Small intestine (tissue), 7 donors: ENCODE results near the gene OR2G3. TPM values are rescaled to one million over a fixed set of nuclear protein-coding genes. Genes with fewer than 3 reads are reported as not detected.

Experiments
- DNase-seq, 2 donors: peaks; one replicate each; pipeline versions ENCODE4 v3.0.0 to v3.0.0-alpha.2; 2013
- FAIRE-seq: peaks from 2 replicates; lab custom pipeline; 2012; peaks lifted over from hg19 to GRCh38; lab: Jason Lieb, UNC
- H3K27ac ChIP-seq, 3 donors: one replicate each; pipeline ENCODE4 v1.5.1; 2013; ENCODE audit warnings: low read length in 2 of 3, mild to moderate bottlenecking in 2 of 3, control low read depth in 1 of 3, inconsistent platforms in 1 of 3, low read depth in 1 of 3, moderate library complexity in 1 of 3
- H3K27me3 ChIP-seq, 3 donors: one replicate each; pipeline ENCODE4 v1.6.1; 2013; ENCODE audit warnings: low read length in 3 of 3, inconsistent platforms in 1 of 3; ENCODE audit not compliant: control insufficient read depth in 3 of 3, insufficient read depth in 3 of 3
- H3K36me3 ChIP-seq, 3 donors: one replicate each; pipeline ENCODE4 v1.6.1; 2013; ENCODE audit warnings: low read length in 3 of 3, inconsistent platforms in 1 of 3, low read depth in 1 of 3, mild to moderate bottlenecking in 1 of 3, moderate library complexity in 1 of 3; ENCODE audit not compliant: control insufficient read depth in 3 of 3, insufficient read depth in 2 of 3
- H3K4me1 ChIP-seq, 3 donors: one replicate each; pipeline ENCODE4 v1.6.1; 2013; ENCODE audit warnings: low read length in 2 of 3, inconsistent platforms in 1 of 3, low read depth in 1 of 3, mild to moderate bottlenecking in 1 of 3, moderate library complexity in 1 of 3; ENCODE audit not compliant: control insufficient read depth in 3 of 3, insufficient read depth in 2 of 3
- H3K4me3 ChIP-seq, 3 donors: one replicate each; pipeline ENCODE4 v1.5.1; 2013; ENCODE audit warnings: low read length in 3 of 3, control low read depth in 1 of 3, inconsistent platforms in 1 of 3, low read depth in 1 of 3, mild to moderate bottlenecking in 1 of 3, moderate library complexity in 1 of 3
- H3K9me3 ChIP-seq, 2 donors: one replicate each; pipeline ENCODE4 v1.6.1; 2013; ENCODE audit warnings: low read depth in 1 of 2, low read length in 1 of 2; ENCODE audit not compliant: control insufficient read depth in 2 of 2, insufficient read depth in 1 of 2
- WGBS, 3 donors: extraction: QIAGEN DNeasy Blood & Tissue Kit; methylation state at CpG; one replicate each; pipeline ENCODE4 v1.1.7; 2013; 5-methylcytosine and 5-hydroxymethylcytosine counted together
- polyA plus RNA-seq, 4 donors: library from polyadenylated mRNA; stranded (reverse) in 3 of 4; unstranded in 1 of 4; fragments of 200-250 nt in 3 of 4; fragments of 120-200 nt in 1 of 4; gene quantifications; one replicate each; pipeline versions ENCODE4 v1.2.1 to v1.2.3, GENCODE V29; 2013
- donor health status: healthy with polysubstance abuse.
- donor health status: control.
- donor health status: control.
- donor health status: Bipolar disorder and iron deficiency.
- donor health status: healthy.

The OR2G3 gene
- polyA plus RNA-seq, 4 donors, result not detected

- Histone ChIP-seq H3K4me3 (no peak overlapping the region), H3K9me3 (no peaks in the 10 kb centered on the region), H3K27ac (no peak overlapping the region), H3K36me3 (no peaks in the 10 kb centered on the region), H3K4me1 (no peaks in the 10 kb centered on the region), H3K27me3 (no peaks in the 10 kb centered on the region)
- no peak for FAIRE-seq
- 14 to 24% (median 16%) methylated on average over 2 of the region's 2 CpGs for WGBS, 3 donors
- no peak for DNase-seq
These were observed 42.5 kb downstream of the OR2G3 start for GRCh38 chr1:247647864-247648263.

- Histone ChIP-seq H3K27ac (no peak overlapping the region), H3K4me1 (no peaks in the 10 kb centered on the region), H3K27me3 (no peaks in the 10 kb centered on the region), H3K4me3 (no peak overlapping the region), H3K9me3 (no peaks in the 10 kb centered on the region), H3K36me3 (no peaks in the 10 kb centered on the region)
- 60 to 81% (median 69%) methylated on average over 1 of the region's 1 CpG for WGBS, 3 donors
- FAIRE-seq, result no peak
- DNase-seq, result no peak
These were observed 47.7 kb downstream of the OR2G3 start for GRCh38 chr1:247653040-247653439.

Other genes with a start within 250 kb of the OR2G3 start
- under 1 TPM in 3 of 4 donors, not detected in 1; 0.81 to 0.94 (median 0.89) TPM for gene NLRP3, start 189.4 kb upstream of the OR2G3 start, polyA plus RNA-seq
- gene OR2B11, start 147.5 kb upstream of the OR2G3 start, polyA plus RNA-seq, result under 1 TPM in 1 of 4 donors, not detected in 3; 0.01 TPM
- gene OR2C3, start 69.1 kb upstream of the OR2G3 start, polyA plus RNA-seq, result under 1 TPM in 2 of 4 donors, not detected in 2; 0.01 to 0.07 TPM
- gene GCSAML, start 56.5 kb upstream of the OR2G3 start, polyA plus RNA-seq, result under 1 TPM in 3 of 4 donors, not detected in 1; 0.07 to 0.81 (median 0.18) TPM
- gene OR2G2, start 17.2 kb upstream of the OR2G3 start, polyA plus RNA-seq, result not detected
- not detected for gene OR13G1, start 74.2 kb downstream of the OR2G3 start, polyA plus RNA-seq
- not detected for gene OR6F1, start 111.1 kb downstream of the OR2G3 start, polyA plus RNA-seq
- not detected for gene OR14K1, start 133.0 kb downstream of the OR2G3 start, polyA plus RNA-seq
- not detected for gene OR14A2, start 142.6 kb downstream of the OR2G3 start, polyA plus RNA-seq
- not detected for gene OR1C1, start 155.0 kb downstream of the OR2G3 start, polyA plus RNA-seq
- gene OR14A16, start 218.5 kb downstream of the OR2G3 start, polyA plus RNA-seq, result not detected
- not detected for gene OR11L1, start 236.3 kb downstream of the OR2G3 start, polyA plus RNA-seq